ENCODE data around the gene SYT15. TPM values are rescaled to one million over a fixed set of nuclear protein-coding genes. Genes with fewer than 3 reads are reported as not detected.

Gene SYT15
- polyA plus RNA-seq, 3 donors: 0.23 to 0.31 TPM; not detected in 1

GRCh38 chr10:46555713-46556514 is 23.0 kb upstream of the SYT15 start:
- H2AFZ ChIP-seq (ENCODE audit: insufficient read depth, low read depth, low read length, poor library complexity, severe bottlenecking): no peak overlapping the region
- no peak overlapping the region for H3K9ac ChIP-seq (ENCODE audit: insufficient read depth, low read length, poor library complexity, severe bottlenecking)
- no peaks in the 10 kb centered on the region for H3K79me2 ChIP-seq (ENCODE audit: insufficient read depth, low read length)
- DNase-seq: no peak
- H3K27ac ChIP-seq (ENCODE audit: low read depth in 1 of 2, low read length in 2 of 2): no peak overlapping the region
- H3K36me3 ChIP-seq (replicated peaks in 1 of 2; ENCODE audit: control insufficient read depth in 1 of 2, insufficient read depth in 2 of 2, low read length in 2 of 2): no peaks in the 10 kb centered on the region
- intact Hi-C loops (cut with micrococcal nuclease): no loop called here
- 25% methylated on average over 47 of the region's 47 CpGs for WGBS (ENCODE audit: insufficient coverage)
- peaks cover 24 to 68% of the 10 kb centered on the region in 2 donors for H3K27me3 ChIP-seq (ENCODE audit: control insufficient read depth in 2 of 2, insufficient read depth in 2 of 2, low read length in 2 of 2)
- H3K4me2 ChIP-seq (replicated peaks; ENCODE audit: extremely low read depth, low read length, poor library complexity, severe bottlenecking): peak overlapping the region; percentile 43
- H3K9me3 ChIP-seq (replicated peaks in 1 of 2; ENCODE audit: control insufficient read depth in 1 of 2, insufficient read depth in 1 of 2, low read length in 2 of 2): peaks cover 3 to 20% of the 10 kb centered on the region in 2 donors
- no peak overlapping the region for H3K4me3 Mint-ChIP-seq
- peaks cover 0 to 4% of the 10 kb centered on the region in 2 donors for H3K36me3 Mint-ChIP-seq
- peaks cover 0 to 21% (median 0%) of the 10 kb centered on the region in 3 donors for H3K27me3 Mint-ChIP-seq (ENCODE audit: low read depth in 3 of 3)
- H3K4me3 ChIP-seq (replicated peaks in 1 of 3; ENCODE audit: low read depth in 2 of 3, low read length in 3 of 3): no peak overlapping the region
- H3K9me3 Mint-ChIP-seq: peaks cover 0 to 10% (median 3%) of the 10 kb centered on the region in 7 donors
- no peaks in the 10 kb centered on the region for H4K20me1 ChIP-seq (ENCODE audit: insufficient read depth, low read length)
- TF ChIP-seq CTCF (IDR thresholded peaks at IDR 0.05): no peak
- peaks cover 0 to 12% of the 10 kb centered on the region in 2 donors for H3K4me1 ChIP-seq (ENCODE audit: control insufficient read depth in 1 of 2, insufficient read depth in 2 of 2, low read length in 2 of 2)
- peaks cover 9% of the 10 kb centered on the region for H3K4me1 Mint-ChIP-seq
- H3K27ac Mint-ChIP-seq: no peak overlapping the region

DNA sequence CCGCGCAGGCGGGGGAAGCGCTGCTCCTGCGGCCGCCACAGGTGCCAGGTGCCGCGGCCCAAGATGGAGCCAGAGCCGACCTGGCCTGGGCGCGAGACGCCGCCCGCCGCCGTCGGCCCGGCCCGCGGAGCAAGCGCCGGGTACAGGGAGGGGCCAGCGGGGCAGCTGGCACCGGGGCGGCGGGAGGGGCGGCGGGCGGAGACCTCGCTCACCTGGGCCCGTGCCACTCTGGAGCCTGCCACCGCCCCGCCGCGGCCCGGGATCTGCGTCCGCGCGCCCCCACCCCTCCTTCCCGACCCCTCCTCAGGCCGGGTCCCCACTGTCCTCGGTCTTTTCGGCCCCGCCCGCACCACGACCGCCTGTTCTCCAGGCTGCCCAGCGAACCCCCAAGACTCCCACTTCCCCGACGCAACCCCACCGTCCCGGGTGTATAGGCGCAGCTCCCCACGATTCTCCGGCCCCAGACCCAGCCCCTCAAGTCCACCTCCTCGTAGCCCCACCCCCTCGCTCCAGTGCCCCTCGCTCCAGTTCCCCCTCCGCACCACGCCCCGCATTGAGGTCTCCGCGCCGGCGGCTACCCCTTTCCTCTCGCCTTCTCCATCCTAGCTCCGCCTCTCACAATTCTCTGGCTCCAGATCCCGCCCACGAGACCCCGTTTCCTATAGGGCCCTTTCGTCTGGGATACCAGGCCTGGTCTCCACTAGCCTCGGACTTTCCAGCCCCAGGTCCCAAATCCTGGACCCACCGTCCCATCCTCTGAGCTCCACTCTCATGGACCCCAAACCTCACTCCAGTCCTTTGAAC is 22.2 kb upstream of the SYT15 start, which contains the start of gene GPRIN2:
GPRIN2 (minus strand) TSS at position 144 of the 804 bp plus-strand sequence. CDS start 5,922 bp downstream, outside the sequence.
- TF ChIP-seq CTCF (IDR thresholded peaks at IDR 0.05): no peak
- H3K9ac ChIP-seq (ENCODE audit: insufficient read depth, low read length, poor library complexity, severe bottlenecking): no peak within 1 kb of the TSS
- no peaks in the 10 kb centered on the region for H3K79me2 ChIP-seq (ENCODE audit: insufficient read depth, low read length)
- Mint-ChIP-seq H3K9me3 (peaks cover 0 to 10% (median 3%) of the 10 kb centered on the region in 7 donors), H3K36me3 (peaks cover 0 to 4% of the 10 kb centered on the region in 2 donors), H3K4me1 (peaks cover 9% of the 10 kb centered on the region), H3K27me3 (ENCODE audit: low read depth in 3 of 3) (peaks cover 0 to 21% (median 0%) of the 10 kb centered on the region in 3 donors), H3K27ac (no peak within 1 kb of the TSS), H3K4me3 (peak within 1 kb of the TSS; percentile 56 to 89)
- H3K27me3 ChIP-seq (ENCODE audit: control insufficient read depth in 2 of 2, insufficient read depth in 2 of 2, low read length in 2 of 2): peaks cover 27 to 72% of the 10 kb centered on the region in 2 donors
- no peak within 1 kb of the TSS for H3K27ac ChIP-seq (ENCODE audit: low read depth in 1 of 2, low read length in 2 of 2)
- H4K20me1 ChIP-seq (ENCODE audit: insufficient read depth, low read length): no peaks in the 10 kb centered on the region
- DNase-seq: no peak
- H2AFZ ChIP-seq (ENCODE audit: insufficient read depth, low read depth, low read length, poor library complexity, severe bottlenecking): no peak within 1 kb of the TSS
- no peaks in the 10 kb centered on the region for H3K36me3 ChIP-seq (replicated peaks in 1 of 2; ENCODE audit: control insufficient read depth in 1 of 2, insufficient read depth in 2 of 2, low read length in 2 of 2)
- H3K9me3 ChIP-seq (replicated peaks in 1 of 2; ENCODE audit: control insufficient read depth in 1 of 2, insufficient read depth in 1 of 2, low read length in 2 of 2): peaks cover 3 to 20% of the 10 kb centered on the region in 2 donors
- peak within 1 kb of the TSS; percentile 43 for H3K4me2 ChIP-seq (replicated peaks; ENCODE audit: extremely low read depth, low read length, poor library complexity, severe bottlenecking)
- H3K4me3 ChIP-seq (replicated peaks in 1 of 3; ENCODE audit: low read depth in 2 of 3, low read length in 3 of 3): no peak within 1 kb of the TSS
- intact Hi-C loops (cut with micrococcal nuclease): no loop called here
- WGBS (ENCODE audit: insufficient coverage): 5% methylated on average over 71 of the region's 74 CpGs
- H3K4me1 ChIP-seq (ENCODE audit: control insufficient read depth in 1 of 2, insufficient read depth in 2 of 2, low read length in 2 of 2): peaks cover 0 to 12% of the 10 kb centered on the region in 2 donors
